Measurements from ENCODE around the gene SPSB3.

SPSB3 gene

DNA sequence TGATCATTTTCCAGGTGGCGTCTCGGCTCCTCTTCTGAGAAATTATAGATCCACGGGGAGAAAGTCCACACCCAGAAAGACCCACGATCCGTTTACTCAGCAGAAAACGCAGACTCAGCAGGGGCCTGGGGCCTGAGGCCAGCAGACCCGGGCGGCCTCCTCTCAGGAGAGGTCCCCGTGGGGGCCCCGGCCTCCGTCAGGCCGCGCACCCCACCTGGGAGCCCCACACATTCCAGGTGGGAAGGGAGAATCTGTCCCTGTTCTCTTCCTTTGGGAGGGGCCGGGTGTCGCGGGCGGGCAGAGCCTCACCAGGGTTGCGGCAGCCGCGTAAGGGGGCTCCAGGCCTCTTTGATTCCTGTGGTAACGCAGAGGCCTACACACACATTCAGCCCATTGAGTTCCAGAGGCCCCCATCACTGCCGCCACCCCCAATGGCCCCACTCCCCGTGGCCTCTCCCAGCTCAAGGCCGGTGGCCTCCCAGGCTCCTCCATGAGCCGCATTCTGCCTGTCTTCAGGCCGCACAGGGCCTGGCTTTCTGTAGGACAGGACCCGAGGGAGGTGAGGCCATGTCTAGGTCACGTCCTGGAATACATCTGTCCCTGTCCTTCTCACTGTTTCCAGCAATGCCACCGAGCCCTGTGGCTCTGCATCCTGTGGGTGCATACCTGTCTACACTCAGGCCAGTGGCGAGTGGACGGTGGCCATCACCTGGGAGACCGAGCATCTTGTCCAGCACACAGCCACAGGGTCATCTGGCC, 12.7 kb upstream of the SPSB3 start:
- Histone ChIP-seq H3K9me3 (ENCODE audit: control insufficient read depth in 5 of 5, low read length in 5 of 5) (peaks cover 0 to 5% (median 4%) of the 10 kb centered on the region in 5 donors), H3K4me1 (ENCODE audit: control insufficient read depth in 5 of 5, insufficient read depth in 5 of 5, low read length in 5 of 5) (no peaks in the 10 kb centered on the region), H3K27me3 (ENCODE audit: control insufficient read depth in 5 of 5, insufficient read depth in 4 of 5, low read length in 5 of 5) (no peaks in the 10 kb centered on the region), H3K36me3 (ENCODE audit: control insufficient read depth in 5 of 5, insufficient read depth in 5 of 5, low read length in 5 of 5) (peaks cover 0 to 18% (median 8%) of the 10 kb centered on the region in 5 donors), H3K9ac (ENCODE audit: low read length in 5 of 5) (no peak overlapping the region), H3K27ac (ENCODE audit: low read depth, low read length) (no peak overlapping the region), H3K4me3 (ENCODE audit: low read depth in 1 of 5, low read length in 5 of 5) (no peak overlapping the region)

DNA sequence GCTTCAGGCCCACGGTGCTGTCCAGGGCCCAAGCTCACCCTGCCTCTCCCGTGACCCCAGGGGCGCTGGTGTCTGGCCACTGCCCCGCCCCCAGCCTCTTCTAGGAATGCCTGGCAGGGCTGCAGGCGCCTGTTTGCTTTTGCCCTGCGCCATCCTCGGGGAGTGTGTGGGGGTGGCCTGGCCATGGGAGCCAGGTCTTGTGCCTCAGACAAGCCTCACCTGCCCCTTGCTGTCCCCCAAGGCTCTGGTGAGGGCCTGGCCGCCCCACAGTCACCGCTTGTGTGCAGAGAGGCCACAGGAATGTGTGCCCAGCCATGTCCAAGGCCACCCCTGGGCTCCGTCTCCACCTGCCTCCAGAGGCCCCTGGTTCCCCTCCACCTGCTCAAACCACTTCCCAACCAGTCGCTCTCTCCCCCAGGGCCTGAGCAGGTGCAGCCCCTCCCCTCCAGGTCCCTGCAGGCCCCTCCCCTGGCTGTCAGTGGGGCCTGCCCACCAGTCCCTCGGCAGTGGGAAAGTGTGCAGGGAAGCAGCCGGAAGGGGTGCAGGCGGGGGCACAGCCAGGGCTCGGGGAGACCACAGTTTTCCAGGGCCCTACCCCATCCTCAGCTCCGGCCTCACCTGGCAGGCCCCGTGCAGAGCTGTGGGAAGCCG, 12.0 kb upstream of the SPSB3 start:
- Histone ChIP-seq H3K4me3 (ENCODE audit: low read depth in 1 of 5, low read length in 5 of 5) (no peak overlapping the region), H3K27ac (ENCODE audit: low read depth, low read length) (no peak overlapping the region)

DNA sequence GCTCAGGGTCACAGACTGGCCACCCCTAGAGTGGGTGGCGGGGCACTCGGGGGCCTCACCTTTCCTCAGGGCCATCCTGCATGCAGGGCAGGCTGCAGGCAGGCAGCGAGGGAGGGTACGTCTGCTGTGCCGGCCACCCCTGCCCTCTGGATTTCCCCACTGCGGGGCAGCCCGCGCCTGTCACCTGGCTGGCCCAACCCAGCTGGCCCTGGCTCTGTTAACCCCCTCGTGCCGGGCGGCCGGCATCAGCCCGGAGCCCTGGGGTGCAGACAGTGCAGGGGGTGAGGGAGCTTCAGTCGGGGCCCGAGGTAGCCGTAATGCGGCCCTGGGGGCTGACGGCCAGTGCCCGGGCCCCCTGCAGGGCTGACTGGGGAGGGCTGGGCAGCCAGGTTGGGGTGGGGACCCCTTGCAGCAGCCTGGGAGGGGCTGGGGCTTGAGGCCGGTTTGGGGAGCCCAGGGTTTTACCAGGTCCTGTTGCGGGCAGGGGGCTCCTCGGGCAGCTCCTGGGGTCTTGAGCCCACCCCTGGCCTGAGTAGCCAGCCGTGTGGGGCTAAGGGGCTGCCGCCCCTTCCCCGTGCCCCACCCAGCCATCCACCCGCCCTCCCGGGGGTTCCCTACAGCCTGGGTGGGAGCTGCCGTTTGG, 11.3 kb upstream of the SPSB3 start, which contains the start of gene IGFALS:
Gene IGFALS (minus strand): TSS at position 128 of the 643 bp plus-strand sequence. CDS start 53 bp downstream, at position 75.
- no peaks in the 10 kb centered on the region for H3K4me1 ChIP-seq (ENCODE audit: control insufficient read depth in 5 of 5, insufficient read depth in 5 of 5, low read length in 5 of 5)
- H3K27ac ChIP-seq (ENCODE audit: low read depth, low read length) = no peak within 1 kb of the TSS
- no peak within 1 kb of the TSS for H3K9ac ChIP-seq (ENCODE audit: low read length in 5 of 5)
- H3K9me3 ChIP-seq (ENCODE audit: control insufficient read depth in 5 of 5, low read length in 5 of 5) = peaks cover 0 to 5% (median 4%) of the 10 kb centered on the region in 5 donors
- H3K4me3 ChIP-seq (ENCODE audit: low read depth in 1 of 5, low read length in 5 of 5) = no peak within 1 kb of the TSS
- peaks cover 0 to 31% (median 17%) of the 10 kb centered on the region in 5 donors for H3K36me3 ChIP-seq (ENCODE audit: control insufficient read depth in 5 of 5, insufficient read depth in 5 of 5, low read length in 5 of 5)
- H3K27me3 ChIP-seq (ENCODE audit: control insufficient read depth in 5 of 5, insufficient read depth in 4 of 5, low read length in 5 of 5) = no peaks in the 10 kb centered on the region

More for the DNA sequence above, 12.0 kb upstream of the SPSB3 start:
- Histone ChIP-seq H3K36me3 (ENCODE audit: control insufficient read depth in 5 of 5, insufficient read depth in 5 of 5, low read length in 5 of 5) (peaks cover 0 to 25% (median 11%) of the 10 kb centered on the region in 5 donors), H3K9ac (ENCODE audit: low read length in 5 of 5) (no peak overlapping the region), H3K9me3 (ENCODE audit: control insufficient read depth in 5 of 5, low read length in 5 of 5) (peaks cover 0 to 5% (median 4%) of the 10 kb centered on the region in 5 donors), H3K27me3 (ENCODE audit: control insufficient read depth in 5 of 5, insufficient read depth in 4 of 5, low read length in 5 of 5) (no peaks in the 10 kb centered on the region), H3K4me1 (ENCODE audit: control insufficient read depth in 5 of 5, insufficient read depth in 5 of 5, low read length in 5 of 5) (no peaks in the 10 kb centered on the region)

DNA sequence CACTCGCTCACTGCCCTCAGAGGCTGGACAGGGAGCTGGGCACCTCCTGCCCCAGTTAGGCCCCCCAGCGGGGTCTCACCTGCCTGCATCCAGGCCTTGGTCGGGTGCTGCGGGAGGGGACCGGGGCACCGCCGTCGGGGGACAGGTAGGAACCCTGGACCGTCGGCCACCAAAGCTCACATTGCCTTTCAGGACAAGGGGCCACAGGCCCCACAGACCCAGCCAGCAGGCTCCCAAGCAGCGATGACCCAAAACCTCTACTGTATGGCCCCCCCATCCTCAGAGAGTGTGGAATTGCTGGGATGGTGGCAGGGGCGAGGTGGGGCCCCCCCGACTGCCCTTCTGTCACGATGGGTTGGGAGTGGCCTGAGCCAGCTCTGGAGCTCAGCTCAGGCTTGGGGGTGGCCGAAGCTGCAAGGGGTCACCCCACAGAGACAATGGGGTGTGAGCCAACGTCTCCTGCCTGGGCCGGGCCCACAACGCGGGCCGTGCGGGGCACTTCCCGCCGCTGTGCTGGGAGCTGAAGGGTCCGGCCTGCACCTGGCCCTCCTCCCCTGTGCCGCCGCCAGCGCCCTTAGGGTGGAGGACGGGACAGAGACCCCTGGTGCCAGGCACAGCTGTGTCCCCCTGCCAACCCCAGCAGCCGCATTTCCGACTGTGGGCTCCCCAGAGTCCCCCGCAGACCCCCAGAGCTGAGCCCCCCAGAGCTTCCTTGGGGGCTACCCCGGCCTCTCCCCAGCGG, 10.6 kb upstream of the SPSB3 start:
- Histone ChIP-seq H3K9ac (ENCODE audit: low read length in 5 of 5) (no peak overlapping the region), H3K4me1 (ENCODE audit: control insufficient read depth in 5 of 5, insufficient read depth in 5 of 5, low read length in 5 of 5) (no peaks in the 10 kb centered on the region), H3K27me3 (ENCODE audit: control insufficient read depth in 5 of 5, insufficient read depth in 4 of 5, low read length in 5 of 5) (no peaks in the 10 kb centered on the region), H3K36me3 (ENCODE audit: control insufficient read depth in 5 of 5, insufficient read depth in 5 of 5, low read length in 5 of 5) (peaks cover 0 to 38% (median 23%) of the 10 kb centered on the region in 5 donors), H3K9me3 (ENCODE audit: control insufficient read depth in 5 of 5, low read length in 5 of 5) (peaks cover 0 to 4% (median 2%) of the 10 kb centered on the region in 5 donors), H3K27ac (ENCODE audit: low read depth, low read length) (no peak overlapping the region), H3K4me3 (ENCODE audit: low read depth in 1 of 5, low read length in 5 of 5) (no peak overlapping the region)

DNA sequence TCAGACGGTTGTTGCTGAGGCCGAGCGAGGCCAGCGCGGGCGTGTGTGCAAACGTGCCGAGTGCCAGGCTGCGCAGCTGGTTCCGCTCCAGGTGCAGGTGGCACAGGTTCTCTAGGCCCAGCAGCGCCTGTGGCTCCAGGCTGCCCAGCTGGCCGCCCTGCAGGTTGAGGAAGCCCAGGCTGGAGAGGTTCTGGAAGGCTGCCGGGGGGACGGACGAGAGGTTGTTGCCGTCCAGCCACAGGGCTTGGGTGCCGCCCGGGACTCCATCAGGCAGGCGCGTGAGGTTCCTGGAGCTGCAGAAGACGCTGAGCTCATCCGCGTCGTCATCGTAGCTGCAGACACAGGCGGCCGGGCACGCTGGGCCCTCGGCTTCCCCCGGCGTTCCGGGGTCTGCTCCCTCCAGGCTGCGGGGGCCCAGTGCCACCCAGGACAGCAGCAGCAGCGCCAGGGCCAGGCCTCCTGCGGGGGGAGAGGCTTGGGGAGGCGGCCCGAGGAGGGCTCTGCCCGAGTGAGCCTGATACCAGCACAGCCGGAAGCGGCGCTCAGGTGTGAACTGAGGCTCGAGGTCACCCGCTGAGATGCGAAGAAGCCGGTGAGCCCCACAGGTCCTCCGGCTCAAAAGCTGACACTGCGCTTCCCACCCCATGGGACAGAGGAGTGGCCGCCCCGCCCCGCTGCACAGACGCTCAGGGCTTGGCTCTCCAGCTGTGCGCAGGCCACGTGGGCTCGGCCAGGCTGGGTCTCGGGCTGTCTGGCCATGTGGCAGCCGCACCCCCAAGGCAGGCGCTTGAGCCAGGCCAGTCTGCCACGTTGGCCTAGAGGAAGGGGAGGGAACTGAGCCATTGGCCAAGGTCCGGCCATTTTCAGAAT, 9.8 kb upstream of the SPSB3 start:
- Histone ChIP-seq H3K9ac (ENCODE audit: low read length in 5 of 5) (no peak overlapping the region), H3K27ac (ENCODE audit: low read depth, low read length) (no peak overlapping the region), H3K27me3 (ENCODE audit: control insufficient read depth in 5 of 5, insufficient read depth in 4 of 5, low read length in 5 of 5) (no peaks in the 10 kb centered on the region), H3K4me3 (ENCODE audit: low read depth in 1 of 5, low read length in 5 of 5) (no peak overlapping the region), H3K9me3 (ENCODE audit: control insufficient read depth in 5 of 5, low read length in 5 of 5) (no peaks in the 10 kb centered on the region), H3K36me3 (ENCODE audit: control insufficient read depth in 5 of 5, insufficient read depth in 5 of 5, low read length in 5 of 5) (peaks cover 0 to 46% (median 31%) of the 10 kb centered on the region in 5 donors), H3K4me1 (ENCODE audit: control insufficient read depth in 5 of 5, insufficient read depth in 5 of 5, low read length in 5 of 5) (no peaks in the 10 kb centered on the region)

DNA sequence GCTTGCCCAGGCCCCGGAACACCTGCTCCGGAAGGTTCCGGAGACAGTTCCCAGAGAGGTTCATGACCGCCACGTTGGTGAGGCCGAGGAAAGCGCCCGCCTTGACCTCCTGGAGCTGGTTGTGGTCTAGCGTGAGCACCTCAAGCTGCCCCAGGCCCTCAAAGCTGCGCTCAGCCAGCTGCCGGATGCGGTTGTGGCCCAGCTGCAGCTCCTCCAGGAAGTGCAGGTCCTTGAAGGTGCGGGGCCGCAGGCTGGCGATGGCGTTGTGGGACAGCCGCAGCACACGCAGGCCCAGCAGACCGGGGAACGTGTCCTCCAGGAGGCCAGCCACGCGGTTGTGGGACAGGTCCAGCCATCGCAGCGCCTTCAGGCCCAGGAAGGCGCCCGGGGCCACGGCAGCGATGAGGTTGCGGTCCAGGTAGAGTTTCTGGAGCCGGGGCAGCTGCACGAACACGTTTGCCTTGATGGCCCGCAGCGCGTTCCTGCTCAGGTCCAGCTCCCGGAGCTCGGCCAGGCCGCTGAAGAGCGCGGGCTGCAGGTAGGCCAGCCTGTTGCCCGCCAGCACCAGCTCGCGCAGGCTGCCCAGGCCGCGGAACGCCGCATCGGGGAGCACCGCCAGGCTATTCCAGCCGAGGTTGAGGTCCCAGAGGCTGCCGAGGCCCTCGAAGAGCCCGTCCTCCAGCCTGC, 9.0 kb upstream of the SPSB3 start:
- no peaks in the 10 kb centered on the region for H3K9me3 ChIP-seq (ENCODE audit: control insufficient read depth in 5 of 5, low read length in 5 of 5)
- H3K9ac ChIP-seq (ENCODE audit: low read length in 5 of 5) = no peak overlapping the region
- no peaks in the 10 kb centered on the region for H3K27me3 ChIP-seq (ENCODE audit: control insufficient read depth in 5 of 5, insufficient read depth in 4 of 5, low read length in 5 of 5)
- no peak overlapping the region for H3K27ac ChIP-seq (ENCODE audit: low read depth, low read length)
- H3K4me3 ChIP-seq (ENCODE audit: low read depth in 1 of 5, low read length in 5 of 5) = no peak overlapping the region
- peaks cover 0 to 54% (median 38%) of the 10 kb centered on the region in 5 donors for H3K36me3 ChIP-seq (ENCODE audit: control insufficient read depth in 5 of 5, insufficient read depth in 5 of 5, low read length in 5 of 5)
- peaks cover 0 to 2% (median 0%) of the 10 kb centered on the region in 5 donors for H3K4me1 ChIP-seq (ENCODE audit: control insufficient read depth in 5 of 5, insufficient read depth in 5 of 5, low read length in 5 of 5)

DNA sequence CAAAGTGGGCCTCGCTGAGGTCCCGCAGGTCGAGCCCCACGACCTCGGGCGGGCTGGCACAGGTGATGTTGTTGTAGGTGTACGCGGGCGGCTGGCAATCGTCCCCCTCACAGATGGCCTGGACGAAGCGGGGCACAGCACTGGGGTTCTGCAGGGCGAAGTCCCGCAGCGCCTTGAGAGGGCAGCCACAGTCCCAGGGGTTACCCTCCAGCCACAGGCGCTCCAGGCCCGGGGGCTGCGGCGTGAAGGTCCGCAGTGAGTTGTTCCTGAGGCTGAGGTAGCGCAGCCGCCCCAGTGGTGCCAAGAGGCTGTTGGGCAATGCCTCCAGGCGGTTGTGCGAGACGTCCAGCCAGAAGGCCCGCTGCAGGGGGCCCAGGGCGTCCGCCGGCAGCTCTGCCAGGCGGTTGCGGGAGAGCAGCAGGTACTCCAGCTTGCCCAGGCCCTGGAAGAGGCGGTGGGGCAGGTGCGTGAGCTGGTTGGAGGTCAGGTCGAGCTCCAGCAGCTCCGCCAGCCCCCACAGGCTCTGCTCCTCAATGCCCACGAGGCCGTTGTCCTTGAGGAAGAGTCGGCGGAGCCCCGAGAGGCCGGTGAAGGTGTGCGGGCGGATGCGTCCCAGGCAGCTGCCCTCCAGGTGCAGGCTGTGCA, 8.4 kb upstream of the SPSB3 start:
- Histone ChIP-seq H3K4me1 (ENCODE audit: control insufficient read depth in 5 of 5, insufficient read depth in 5 of 5, low read length in 5 of 5) (peaks cover 0 to 4% (median 0%) of the 10 kb centered on the region in 5 donors), H3K27me3 (ENCODE audit: control insufficient read depth in 5 of 5, insufficient read depth in 4 of 5, low read length in 5 of 5) (no peaks in the 10 kb centered on the region), H3K36me3 (ENCODE audit: control insufficient read depth in 5 of 5, insufficient read depth in 5 of 5, low read length in 5 of 5) (peaks cover 0 to 59% (median 41%) of the 10 kb centered on the region in 5 donors), H3K9me3 (ENCODE audit: control insufficient read depth in 5 of 5, low read length in 5 of 5) (no peaks in the 10 kb centered on the region), H3K27ac (ENCODE audit: low read depth, low read length) (no peak overlapping the region), H3K9ac (ENCODE audit: low read length in 5 of 5) (no peak overlapping the region), H3K4me3 (ENCODE audit: low read depth in 1 of 5, low read length in 5 of 5) (no peak overlapping the region)

DNA sequence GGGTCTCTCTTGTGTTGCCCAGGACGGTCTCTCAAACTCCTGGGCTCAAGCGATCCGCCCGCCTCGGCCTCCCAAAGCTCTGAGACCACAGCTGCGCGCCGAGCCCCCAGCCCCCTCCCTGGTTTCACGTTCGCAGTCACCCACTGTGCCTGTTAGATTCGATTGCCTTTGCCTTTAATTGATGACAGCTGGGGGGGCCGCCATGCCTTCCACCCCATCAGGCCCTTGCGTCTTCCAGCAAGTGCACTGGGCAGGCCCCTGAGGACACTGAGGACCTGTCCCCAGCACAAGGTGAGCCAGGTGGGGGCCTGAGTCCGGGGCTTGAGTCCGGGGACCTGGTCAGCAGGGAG, 7.9 kb upstream of the SPSB3 start:
- H3K4me3 ChIP-seq (ENCODE audit: low read depth in 1 of 5, low read length in 5 of 5) = no peak overlapping the region
- H3K9me3 ChIP-seq (ENCODE audit: control insufficient read depth in 5 of 5, low read length in 5 of 5) = no peaks in the 10 kb centered on the region
- H3K27ac ChIP-seq (ENCODE audit: low read depth, low read length) = no peak overlapping the region
- H3K27me3 ChIP-seq (ENCODE audit: control insufficient read depth in 5 of 5, insufficient read depth in 4 of 5, low read length in 5 of 5) = no peaks in the 10 kb centered on the region
- H3K9ac ChIP-seq (ENCODE audit: low read length in 5 of 5) = no peak overlapping the region
- peaks cover 0 to 5% (median 1%) of the 10 kb centered on the region in 5 donors for H3K4me1 ChIP-seq (ENCODE audit: control insufficient read depth in 5 of 5, insufficient read depth in 5 of 5, low read length in 5 of 5)
- H3K36me3 ChIP-seq (ENCODE audit: control insufficient read depth in 5 of 5, insufficient read depth in 5 of 5, low read length in 5 of 5) = peaks cover 0 to 63% (median 43%) of the 10 kb centered on the region in 5 donors
